Transverse colon (tissue), 4 donors: Measurements from ENCODE around the gene HECA. TPM values are rescaled to one million over a fixed set of nuclear protein-coding genes. Genes with fewer than 3 reads are reported as not detected.
"Not testable (repeated sequence)": the region's sequence is repeated elsewhere in the genome, so short reads cannot be mapped to it uniquely, and the experiment has no call there.

Experiments
- DNase-seq: peaks from one replicate; pipeline ENCODE4 v3.0.0-alpha.2; 2019
- H3K27ac ChIP-seq, 4 donors: fragments of 200-600 bp; sonication (generic); 2 replicates each; pipeline ENCODE4 v1.5.1; 2016 to 2018; ENCODE audit warnings: inconsistent platforms in 4 of 4
- H3K27me3 ChIP-seq: fragments of 200-600 bp; sonication (generic); 2 replicates; pipeline ENCODE4 v1.5.1; 2017; ENCODE audit warnings: inconsistent platforms
- H3K36me3 ChIP-seq, 4 donors: fragments of 200-600 bp; sonication (generic); 2 replicates each; pipeline ENCODE4 v1.5.1; 2017 to 2019; ENCODE audit warnings: inconsistent platforms in 4 of 4
- H3K4me1 ChIP-seq, 4 donors: fragments of 200-600 bp; sonication (generic); 2 replicates each; pipeline ENCODE4 v1.5.1; 2017 to 2020; ENCODE audit warnings: inconsistent platforms in 4 of 4
- H3K4me3 ChIP-seq, 4 donors: fragments of 200-600 bp; sonication (generic); 1 replicate in 1 of 4; 2 replicates in 3 of 4; pipeline versions ENCODE4 v1.5.1 to v1.6.1; 2017 to 2019; ENCODE audit warnings: inconsistent platforms in 4 of 4
- H3K9me3 ChIP-seq, 2 donors: fragments of 200-600 bp; sonication (generic); 2 replicates each; pipeline ENCODE4 v1.5.1; 2017 to 2019; ENCODE audit warnings: inconsistent platforms in 2 of 2
- CTCF ChIP-seq, 5 experiments: fragments of 200-600 bp in 3 of 5; fragments of 450-650 bp in 2 of 5; sonication (generic) in 3 of 5; IDR thresholded peaks; 1 replicate in 2 of 5; 2 replicates in 3 of 5; pipeline ENCODE4 v1.5.1; 2016 to 2017; ENCODE audit warnings: antibody characterized with exemption in 5 of 5, inconsistent platforms in 3 of 5, mild to moderate bottlenecking in 2 of 5, moderate library complexity in 1 of 5
- EP300 ChIP-seq: sonication (generic); formaldehyde crosslinking; IDR thresholded peaks from one replicate; pipeline ENCODE4 v1.6.1; 2017; ENCODE audit warnings: antibody characterized with exemption, low read depth
- POLR2A ChIP-seq: fragments of 450-650 bp; IDR thresholded peaks from one replicate; pipeline ENCODE4 v1.6.1; 2016; ENCODE audit warnings: antibody characterized with exemption, mild to moderate bottlenecking, moderate library complexity
- POLR2AphosphoS5 ChIP-seq, 3 donors: sonication (generic); formaldehyde crosslinking; IDR thresholded peaks; one replicate each; pipeline ENCODE4 v1.6.1; 2016; ENCODE audit warnings: antibody characterized with exemption in 3 of 3
- WGBS, 2 donors: methylation state at CpG; one replicate each; pipeline ENCODE4 v1.1.5; 2018; ENCODE audit warnings: low coverage in 1 of 2; 5-methylcytosine and 5-hydroxymethylcytosine counted together
- in situ Hi-C, 4 donors: fragments of 200-750 bp; cut with MboI; loops; one replicate each; pipeline versions ENCODE4 v1.15.0 to v1.15.1; 2017; ENCODE audit warnings: low sequenced_read_pairs in 3 of 4, low pct_ligation_motif_present in 1 of 4, low pct_unique_long_range_greater_than_20kb in 1 of 4
- intact Hi-C: fragments of 100-400 bp; cut with DNase I; formaldehyde crosslinking; loops from one replicate; pipeline ENCODE4 v1.15.1; 2023; ENCODE audit warnings: low total_unique reads
- total RNA-seq, 4 donors: library from RNA; depleted of rRNA; stranded (reverse); fragments of >200 nt; gene quantifications; one replicate each; pipeline ENCODE4 v1.1.0, GENCODE V29; 2016

HECA gene
- total RNA-seq, 4 donors from 2014 or later, result 34.4 to 53.7 (median 45.5) TPM

- no peaks in the 10 kb centered on the region for H3K27me3 ChIP-seq
Measured at GRCh38 chr6:139114746-139115145, 20.1 kb upstream of the HECA start.

GRCh38 chr6:139115989-139116758, 18.7 kb upstream of the HECA start:
- no peaks in the 10 kb centered on the region for H3K27me3 ChIP-seq
- peaks cover 10 to 18% of the 10 kb centered on the region in 2 donors for H3K9me3 ChIP-seq
- in situ Hi-C loops, result loop anchor here in 1 of 4 donors (10.0 to 25.0 kb wide), 2 partner anchors 239 to 304 kb away; no protein-coding TSS in a partner anchor
- intact Hi-C loops, result no loop called here
- no peak for TF ChIP-seq CTCF (IDR thresholded peaks at IDR 0.05)
- no peak for TF ChIP-seq POLR2AphosphoS5 (IDR thresholded peaks at IDR 0.05)
- TF ChIP-seq POLR2A, result no peak
- TF ChIP-seq EP300, result no peak
- no peak overlapping the region for H3K4me3 ChIP-seq
- no peak overlapping the region for H3K27ac ChIP-seq
- no peaks in the 10 kb centered on the region for H3K4me1 ChIP-seq
- H3K36me3 ChIP-seq, result no peaks in the 10 kb centered on the region
- 87 to 96% methylated on average over 4 of the region's 4 CpGs for WGBS, 2 donors
- no peak for DNase-seq

More at GRCh38 chr6:139114746-139115145, 20.1 kb upstream of the HECA start:
- WGBS, 2 donors, result 76 to 89% methylated on average over 3 of the region's 3 CpGs
- H3K9me3 ChIP-seq, result peaks cover 4 to 11% of the 10 kb centered on the region in 2 donors
- H3K36me3 ChIP-seq, result no peaks in the 10 kb centered on the region
- in situ Hi-C loops, result loop anchor here in 1 of 4 donors (10.0 to 25.0 kb wide), 2 partner anchors 240 to 302 kb away; no protein-coding TSS in a partner anchor
- no peak overlapping the region for H3K27ac ChIP-seq
- TF ChIP-seq POLR2A, result no peak
- no peak for TF ChIP-seq CTCF (IDR thresholded peaks at IDR 0.05)
- TF ChIP-seq EP300, result no peak
- TF ChIP-seq POLR2AphosphoS5 (IDR thresholded peaks at IDR 0.05), result no peak
- H3K4me3 ChIP-seq, result no peak overlapping the region
- no peak for DNase-seq
- H3K4me1 ChIP-seq, result no peaks in the 10 kb centered on the region
- intact Hi-C loops, result no loop called here

GRCh38 chr6:139117734-139118133, 17.1 kb upstream of the HECA start:
- DNase-seq, result no peak
- TF ChIP-seq POLR2AphosphoS5 (IDR thresholded peaks at IDR 0.05) (no peak), POLR2A (no peak), CTCF (IDR thresholded peaks at IDR 0.05) (no peak), EP300 (no peak)
- H3K36me3 ChIP-seq, result no peaks in the 10 kb centered on the region
- peaks cover 10 to 18% of the 10 kb centered on the region in 2 donors for H3K9me3 ChIP-seq
- no peak overlapping the region for H3K4me3 ChIP-seq
- no peak overlapping the region for H3K27ac ChIP-seq
- no peaks in the 10 kb centered on the region for H3K4me1 ChIP-seq
- in situ Hi-C loops, result loop anchor here in 1 of 4 donors (10.0 to 25.0 kb wide), 2 partner anchors 237 to 305 kb away; no protein-coding TSS in a partner anchor
- WGBS, 2 donors, result 75 to 80% methylated on average over 1 of the region's 1 CpG
- intact Hi-C loops, result no loop called here
- H3K27me3 ChIP-seq, result no peaks in the 10 kb centered on the region

- DNase-seq, result no peak
- TF ChIP-seq CTCF (IDR thresholded peaks at IDR 0.05), result no peak
- TF ChIP-seq POLR2AphosphoS5 (IDR thresholded peaks at IDR 0.05), result no peak
- no peak for TF ChIP-seq EP300
- TF ChIP-seq POLR2A, result no peak
- H3K4me1 ChIP-seq, result no peaks in the 10 kb centered on the region
- intact Hi-C loops (no loop called here), in situ Hi-C loops (loop anchor here in 1 of 4 donors (10.0 to 25.0 kb wide), 2 partner anchors 235 to 307 kb away; no protein-coding TSS in a partner anchor)
- WGBS, 2 donors, result 57 to 70% methylated on average over 3 of the region's 3 CpGs
- H3K4me3 ChIP-seq, result no peak overlapping the region
- no peaks in the 10 kb centered on the region for H3K27me3 ChIP-seq
- peaks cover 10 to 18% of the 10 kb centered on the region in 2 donors for H3K9me3 ChIP-seq
- H3K27ac ChIP-seq, result no peak overlapping the region
- H3K36me3 ChIP-seq, result no peaks in the 10 kb centered on the region
Measured at GRCh38 chr6:139119552-139119951, 15.3 kb upstream of the HECA start.

- H3K4me1 ChIP-seq, intact Hi-C loops, H3K4me3 ChIP-seq, H3K27me3 ChIP-seq, H3K36me3 ChIP-seq, H3K27ac ChIP-seq, DNase-seq: not testable (repeated sequence)
- peaks cover 10 to 18% of the 10 kb centered on the region in 2 donors for H3K9me3 ChIP-seq
- in situ Hi-C loops, result loop anchor here in 2 of 4 donors (10.0 to 25.0 kb wide), 2 partner anchors 242 to 311 kb away; no protein-coding TSS in a partner anchor
- WGBS, 2 donors, result 66 to 88% methylated on average over 3 of the region's 3 CpGs
Measured at GRCh38 chr6:139122823-139123222, 12.1 kb upstream of the HECA start.
